Right lung (tissue), 5 donors: Measurements from ENCODE around the gene EPHA2. TPM values are rescaled to one million over a fixed set of nuclear protein-coding genes. Genes with fewer than 3 reads are reported as not detected.
A peak's percentile ranks its signal among the peaks of the same experiment; 100 is the strongest.

ENCODE experiments used
- DNase-seq, 2 donors: peaks; one replicate each; pipeline ENCODE4 v3.0.0-alpha.2; 2013
- polyA plus RNA-seq, 5 donors: library from polyadenylated mRNA; unstranded; fragments of 120-200 nt; gene quantifications; one replicate each; pipeline versions ENCODE4 v1.2.1 to v1.2.3, GENCODE V29; 2013; ENCODE audit warnings: inconsistent platforms in 1 of 5, low replicate concordance in 1 of 5; ENCODE audit not compliant: insufficient read length in 5 of 5, insufficient read depth in 1 of 5

The EPHA2 gene
- polyA plus RNA-seq, 5 donors: 13.6 to 34.4 (median 22.8) TPM

- DNase-seq: no peak
Observed at GRCh38 chr1:16094453-16095158, 61.3 kb downstream of the EPHA2 start.

GRCh38 chr1:16093611-16094010, 62.3 kb downstream of the EPHA2 start:
- no peak for DNase-seq

- DNase-seq: no peak
Observed at GRCh38 chr1:16092923-16093511, 62.9 kb downstream of the EPHA2 start.

GRCh38 chr1:16092097-16092922, 63.6 kb downstream of the EPHA2 start:
- no peak for DNase-seq

- DNase-seq: no peak
Observed at GRCh38 chr1:16091296-16091695, 64.6 kb downstream of the EPHA2 start.

- DNase-seq: no peak
Observed at GRCh38 chr1:16090076-16090826, 65.6 kb downstream of the EPHA2 start.

- DNase-seq: no peak
Observed at GRCh38 chr1:16088996-16089395, 66.9 kb downstream of the EPHA2 start.

GRCh38 chr1:16088351-16088911, 67.4 kb downstream of the EPHA2 start:
- no peak for DNase-seq

- no peak for DNase-seq
Observed at GRCh38 chr1:16087733-16088132, 68.1 kb downstream of the EPHA2 start.

GRCh38 chr1:16085522-16085921, 70.3 kb downstream of the EPHA2 start:
- DNase-seq: no peak

GRCh38 chr1:16083486-16083885, 72.4 kb downstream of the EPHA2 start:
- DNase-seq: no peak

GRCh38 chr1:16082283-16083038, 73.4 kb downstream of the EPHA2 start:
- DNase-seq: no peak

GRCh38 chr1:16081636-16082035, 74.2 kb downstream of the EPHA2 start:
- no peak for DNase-seq

- DNase-seq: no peak
Observed at GRCh38 chr1:16080422-16081150, 75.3 kb downstream of the EPHA2 start.

GRCh38 chr1:16078925-16079656, 76.8 kb downstream of the EPHA2 start:
- DNase-seq: peak; percentile 68 to 80

- no peak for DNase-seq
Observed at GRCh38 chr1:16077406-16078245, 78.2 kb downstream of the EPHA2 start.

- no peak for DNase-seq
Observed at GRCh38 chr1:16076865-16077238, 79.0 kb downstream of the EPHA2 start.

- DNase-seq: no peak
Observed at GRCh38 chr1:16076031-16076864, 79.6 kb downstream of the EPHA2 start.
